Trophoblast cell (in vitro differentiated cells and primary cell): ENCODE measurements around the gene ROR2.

Experiments
- DNase-seq, 2 donors: peaks; one replicate each; pipeline ENCODE4 v3.0.0-alpha.2; 2016
- H2AFZ ChIP-seq: 2 replicates; pipeline ENCODE4 v1.6.1; 2013; ENCODE audit warnings: low read length, moderate library complexity, mild to moderate bottlenecking; ENCODE audit not compliant: insufficient read depth, poor library complexity
- H2AK5ac ChIP-seq: 2 replicates; pipeline ENCODE4 v1.6.1; 2013; ENCODE audit warnings: mild to moderate bottlenecking, low read length
- H2BK120ac ChIP-seq: 2 replicates; pipeline ENCODE4 v1.6.1; 2013; ENCODE audit warnings: low read length, mild to moderate bottlenecking, moderate library complexity; ENCODE audit not compliant: insufficient read depth, poor library complexity
- H2BK12ac ChIP-seq: 2 replicates; pipeline ENCODE4 v1.6.1; 2013; ENCODE audit warnings: mild to moderate bottlenecking, low read length, moderate library complexity
- H2BK5ac ChIP-seq: 2 replicates; pipeline ENCODE4 v1.6.1; 2013; ENCODE audit warnings: low read length, low read depth, moderate library complexity, mild to moderate bottlenecking; ENCODE audit not compliant: poor library complexity
- H3K14ac ChIP-seq: 2 replicates; pipeline ENCODE4 v1.6.1; 2013; ENCODE audit warnings: mild to moderate bottlenecking, low read length
- H3K18ac ChIP-seq: 2 replicates; pipeline ENCODE4 v1.6.1; 2013; ENCODE audit warnings: mild to moderate bottlenecking, low read length
- H3K23ac ChIP-seq: 2 replicates; pipeline ENCODE4 v1.6.1; 2013; ENCODE audit warnings: low read length
- H3K27ac ChIP-seq: 2 replicates; pipeline ENCODE4 v1.5.1; 2013; ENCODE audit warnings: low read depth, mild to moderate bottlenecking, inconsistent platforms, low read length, moderate library complexity
- H3K27me3 ChIP-seq: 2 replicates; pipeline ENCODE4 v1.6.1; 2013; ENCODE audit warnings: inconsistent platforms, mild to moderate bottlenecking, low read length, moderate library complexity; ENCODE audit not compliant: insufficient read depth
- H3K36me3 ChIP-seq, 2 experiments: 1 replicate in 1 of 2; 2 replicates in 1 of 2; pipeline ENCODE4 v1.6.1; 2013; ENCODE audit warnings: low read length in 2 of 2, mild to moderate bottlenecking in 2 of 2, moderate library complexity in 1 of 2; ENCODE audit not compliant: insufficient read depth in 2 of 2, control insufficient read depth in 1 of 2
- H3K4ac ChIP-seq: 2 replicates; pipeline ENCODE4 v1.6.1; 2013; ENCODE audit warnings: low read depth, mild to moderate bottlenecking, low read length, moderate library complexity
- H3K4me1 ChIP-seq, 2 experiments: 1 replicate in 1 of 2; 2 replicates in 1 of 2; pipeline ENCODE4 v1.6.1; 2013; ENCODE audit warnings: low read length in 2 of 2, mild to moderate bottlenecking in 2 of 2, moderate library complexity in 1 of 2; ENCODE audit not compliant: insufficient read depth in 2 of 2, control insufficient read depth in 1 of 2
- H3K4me2 ChIP-seq: 2 replicates; pipeline ENCODE4 v1.6.1; 2013; ENCODE audit warnings: inconsistent platforms, mild to moderate bottlenecking, low read length, moderate library complexity
- H3K4me3 ChIP-seq: 2 replicates; pipeline ENCODE4 v1.5.1; 2013; ENCODE audit warnings: mild to moderate bottlenecking, low read depth, low read length, inconsistent platforms
- H3K79me1 ChIP-seq: one replicate; pipeline ENCODE4 v1.6.1; 2013; ENCODE audit warnings: low read length
- H3K79me2 ChIP-seq: 2 replicates; pipeline ENCODE4 v1.6.1; 2013; ENCODE audit warnings: low read length, mild to moderate bottlenecking; ENCODE audit not compliant: control insufficient read depth, insufficient read depth, poor library complexity
- H3K9ac ChIP-seq: 2 replicates; pipeline ENCODE4 v1.6.1; 2013; ENCODE audit warnings: mild to moderate bottlenecking, low read length
- H3K9me3 ChIP-seq: 2 replicates; pipeline ENCODE4 v1.6.1; 2013; ENCODE audit warnings: low read depth, mild to moderate bottlenecking, control low read depth, inconsistent platforms, low read length; ENCODE audit not compliant: insufficient read depth
- H4K12ac ChIP-seq: 2 replicates; pipeline ENCODE4 v1.6.1; 2013; ENCODE audit warnings: low read depth, mild to moderate bottlenecking, low read length, moderate library complexity
- H4K8ac ChIP-seq: 2 replicates; pipeline ENCODE4 v1.6.1; 2013; ENCODE audit warnings: low read depth, mild to moderate bottlenecking, low read length, moderate library complexity
- H4K91ac ChIP-seq: one replicate; pipeline ENCODE4 v1.6.1; 2013; ENCODE audit warnings: low read depth, mild to moderate bottlenecking, low read length, moderate library complexity
- WGBS: extraction: QIAGEN DNeasy Blood & Tissue Kit; methylation state at CpG from one replicate; pipeline ENCODE4 v1.1.7; 2013; ENCODE audit warnings: missing lambda C conversion rate; ENCODE audit not compliant: insufficient read length, insufficient coverage; ENCODE audit errors: extremely low coverage; 5-methylcytosine and 5-hydroxymethylcytosine counted together

ROR2 gene

GRCh38 chr9:91787931-91788330 lies 162.1 kb downstream of the ROR2 start:
- Histone ChIP-seq H3K4me1 (no peaks in the 10 kb centered on the region), H3K9ac (no peak overlapping the region), H2BK120ac (no peak overlapping the region), H2BK5ac (no peak overlapping the region), H2AFZ (no peak overlapping the region), H3K9me3 (peaks cover 2% of the 10 kb centered on the region), H3K23ac (no peak overlapping the region), H3K4me2 (no peak overlapping the region), H4K91ac (no peak overlapping the region), H3K14ac (no peak overlapping the region), H3K27me3 (no peaks in the 10 kb centered on the region), H3K79me2 (no peaks in the 10 kb centered on the region), H4K12ac (no peak overlapping the region), H3K4me3 (no peak overlapping the region), H3K4ac (no peak overlapping the region), H3K27ac (no peak overlapping the region), H2AK5ac (no peak overlapping the region), H3K18ac (no peak overlapping the region), H3K36me3 (no peaks in the 10 kb centered on the region), H4K8ac (no peak overlapping the region), H3K79me1 (no peaks in the 10 kb centered on the region), H2BK12ac (no peak overlapping the region)
- DNase-seq = no peak

- Histone ChIP-seq H3K9ac (no peak overlapping the region), H2BK5ac (no peak overlapping the region), H2AFZ (no peak overlapping the region), H3K14ac (no peak overlapping the region), H4K8ac (no peak overlapping the region), H3K36me3 (no peaks in the 10 kb centered on the region), H3K4ac (no peak overlapping the region), H3K27ac (no peak overlapping the region), H3K27me3 (no peaks in the 10 kb centered on the region), H3K9me3 (peaks cover 4% of the 10 kb centered on the region), H2BK120ac (no peak overlapping the region), H3K18ac (no peak overlapping the region), H3K4me1 (no peaks in the 10 kb centered on the region), H2AK5ac (no peak overlapping the region), H3K79me2 (no peaks in the 10 kb centered on the region), H4K91ac (no peak overlapping the region), H3K79me1 (no peaks in the 10 kb centered on the region), H3K4me2 (no peak overlapping the region), H3K23ac (no peak overlapping the region), H2BK12ac (no peak overlapping the region), H3K4me3 (no peak overlapping the region), H4K12ac (no peak overlapping the region)
- no CpG with 5 or more reads among the region's 6 CpGs for WGBS
- no peak for DNase-seq
Observed at GRCh38 chr9:91786132-91786896, 163.7 kb downstream of the ROR2 start.

- Histone ChIP-seq H4K91ac (no peak overlapping the region), H3K79me1 (no peaks in the 10 kb centered on the region), H3K4me1 (no peaks in the 10 kb centered on the region), H3K14ac (no peak overlapping the region), H2BK5ac (no peak overlapping the region), H3K4me2 (no peak overlapping the region), H3K4ac (no peak overlapping the region), H2AFZ (no peak overlapping the region), H3K36me3 (no peaks in the 10 kb centered on the region), H4K12ac (no peak overlapping the region), H3K23ac (no peak overlapping the region), H3K9ac (no peak overlapping the region), H3K79me2 (no peaks in the 10 kb centered on the region), H3K9me3 (peaks cover 5% of the 10 kb centered on the region), H4K8ac (no peak overlapping the region), H3K18ac (no peak overlapping the region), H2AK5ac (no peak overlapping the region), H3K27me3 (no peaks in the 10 kb centered on the region), H2BK12ac (no peak overlapping the region), H2BK120ac (no peak overlapping the region), H3K27ac (no peak overlapping the region), H3K4me3 (no peak overlapping the region)
- no peak for DNase-seq
- no CpG with 5 or more reads among the region's 5 CpGs for WGBS
Observed at GRCh38 chr9:91785447-91785842, 164.6 kb downstream of the ROR2 start.

- Histone ChIP-seq H2AK5ac (no peak overlapping the region), H2BK12ac (no peak overlapping the region), H2BK5ac (no peak overlapping the region), H2BK120ac (no peak overlapping the region), H3K4me2 (no peak overlapping the region), H3K4me3 (no peak overlapping the region), H3K79me2 (no peaks in the 10 kb centered on the region), H3K4me1 (no peaks in the 10 kb centered on the region), H4K8ac (no peak overlapping the region), H3K14ac (no peak overlapping the region), H3K9ac (no peak overlapping the region), H3K4ac (no peak overlapping the region), H2AFZ (no peak overlapping the region), H3K36me3 (no peaks in the 10 kb centered on the region), H3K27ac (no peak overlapping the region), H3K9me3 (peaks cover 5% of the 10 kb centered on the region), H4K91ac (no peak overlapping the region), H3K79me1 (no peaks in the 10 kb centered on the region), H3K27me3 (no peaks in the 10 kb centered on the region), H3K18ac (no peak overlapping the region), H3K23ac (no peak overlapping the region), H4K12ac (no peak overlapping the region)
- no CpG with 5 or more reads among the region's 6 CpGs for whole genome bisulfite sequencing
- DNase-seq = no peak
Observed at GRCh38 chr9:91784673-91785446, 165.2 kb downstream of the ROR2 start.
